ENCODE results near the gene SPAG8.
A peak's percentile ranks its signal among the peaks of the same experiment; 100 is the strongest.

- peak; percentile 58 for TF ChIP-seq CTCF (conservative IDR thresholded peaks at IDR 0.05; ENCODE audit: low read length)
- no peak for TF ChIP-seq EZH2phosphoT487 (IDR thresholded peaks at IDR 0.05; ENCODE audit: borderline replicate concordance, low read depth, low read length)
Observed at GRCh38 chr9:35814106-35814840, 2.2 kb upstream of the SPAG8 start.
